Measurements from ENCODE around the gene INSL3. TPM values are rescaled to one million over a fixed set of nuclear protein-coding genes. Genes with fewer than 3 reads are reported as not detected.

INSL3 gene
- total and polyA plus RNA-seq, 2 of the 13 experiments (the other 11 are each of a cell fraction or from before 2014, with no cell fraction given), result 0.30 TPM; not detected in 1

GRCh38 chr19:17859533-17860330 lies 38.4 kb upstream of the INSL3 start, which contains the start of gene RPL18A (continued):
- TF ChIP-seq GPN1 (CRISPR knock-in tag; IDR thresholded peaks at IDR 0.05; ENCODE audit: borderline replicate concordance) (no peak), TFDP2 (CRISPR knock-in tag; IDR thresholded peaks at IDR 0.05) (peak; percentile 47; the same call in 1 of the 2 replicates), MZF1 (CRISPR knock-in tag; IDR thresholded peaks at IDR 0.05; ENCODE audit: borderline replicate concordance) (no peak), HOMEZ (CRISPR knock-in tag; IDR thresholded peaks at IDR 0.05; ENCODE audit: low read depth) (no peak), ZNF230 (CRISPR knock-in tag; IDR thresholded peaks at IDR 0.05) (no peak), ZNF530 (CRISPR knock-in tag; IDR thresholded peaks at IDR 0.05; ENCODE audit: low read depth) (no peak), ERF (CRISPR knock-in tag; IDR thresholded peaks at IDR 0.05) (no peak; the same call in 1 of the 2 replicates), BRD4 (CRISPR knock-in tag; IDR thresholded peaks at IDR 0.05) (no peak; the same call in 1 of the 2 replicates), ZBTB1 (CRISPR knock-in tag; IDR thresholded peaks at IDR 0.05; ENCODE audit: borderline replicate concordance) (no peak), POLR2AphosphoS2 (IDR thresholded peaks at IDR 0.05; ENCODE audit: low read depth, low read length) (peak; percentile 84), SP4 (CRISPR knock-in tag; IDR thresholded peaks at IDR 0.05) (peak; percentile 89), ZNF460 (CRISPR knock-in tag; IDR thresholded peaks at IDR 0.05; ENCODE audit: borderline replicate concordance) (no peak), FOXP4 (CRISPR knock-in tag; IDR thresholded peaks at IDR 0.05) (no peak), ZNF678 (CRISPR knock-in tag; IDR thresholded peaks at IDR 0.05) (no peak), ZNF766 (CRISPR knock-in tag; IDR thresholded peaks at IDR 0.05; ENCODE audit: borderline replicate concordance) (peak; percentile 90), TOE1 (CRISPR knock-in tag; IDR thresholded peaks at IDR 0.05) (no peak), ATF7-NPFF (CRISPR knock-in tag; IDR thresholded peaks at IDR 0.05; ENCODE audit: low read depth) (no peak), ZNF543 (CRISPR knock-in tag; IDR thresholded peaks at IDR 0.05) (no peak; the same call in 1 of the 2 replicates), ZSCAN30 (CRISPR knock-in tag; IDR thresholded peaks at IDR 0.05) (no peak)
- TF ChIP-seq, protein P1, sequence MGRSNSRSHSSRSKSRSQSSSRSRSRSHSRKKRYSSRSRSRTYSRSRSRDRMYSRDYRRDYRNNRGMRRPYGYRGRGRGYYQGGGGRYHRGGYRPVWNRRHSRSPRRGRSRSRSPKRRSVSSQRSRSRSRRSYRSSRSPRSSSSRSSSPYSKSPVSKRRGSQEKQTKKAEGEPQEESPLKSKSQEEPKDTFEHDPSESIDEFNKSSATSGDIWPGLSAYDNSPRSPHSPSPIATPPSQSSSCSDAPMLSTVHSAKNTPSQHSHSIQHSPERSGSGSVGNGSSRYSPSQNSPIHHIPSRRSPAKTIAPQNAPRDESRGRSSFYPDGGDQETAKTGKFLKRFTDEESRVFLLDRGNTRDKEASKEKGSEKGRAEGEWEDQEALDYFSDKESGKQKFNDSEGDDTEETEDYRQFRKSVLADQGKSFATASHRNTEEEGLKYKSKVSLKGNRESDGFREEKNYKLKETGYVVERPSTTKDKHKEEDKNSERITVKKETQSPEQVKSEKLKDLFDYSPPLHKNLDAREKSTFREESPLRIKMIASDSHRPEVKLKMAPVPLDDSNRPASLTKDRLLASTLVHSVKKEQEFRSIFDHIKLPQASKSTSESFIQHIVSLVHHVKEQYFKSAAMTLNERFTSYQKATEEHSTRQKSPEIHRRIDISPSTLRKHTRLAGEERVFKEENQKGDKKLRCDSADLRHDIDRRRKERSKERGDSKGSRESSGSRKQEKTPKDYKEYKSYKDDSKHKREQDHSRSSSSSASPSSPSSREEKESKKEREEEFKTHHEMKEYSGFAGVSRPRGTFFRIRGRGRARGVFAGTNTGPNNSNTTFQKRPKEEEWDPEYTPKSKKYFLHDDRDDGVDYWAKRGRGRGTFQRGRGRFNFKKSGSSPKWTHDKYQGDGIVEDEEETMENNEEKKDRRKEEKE (IDR thresholded peaks at IDR 0.05), result no peak
- TF ChIP-seq, protein P2, sequence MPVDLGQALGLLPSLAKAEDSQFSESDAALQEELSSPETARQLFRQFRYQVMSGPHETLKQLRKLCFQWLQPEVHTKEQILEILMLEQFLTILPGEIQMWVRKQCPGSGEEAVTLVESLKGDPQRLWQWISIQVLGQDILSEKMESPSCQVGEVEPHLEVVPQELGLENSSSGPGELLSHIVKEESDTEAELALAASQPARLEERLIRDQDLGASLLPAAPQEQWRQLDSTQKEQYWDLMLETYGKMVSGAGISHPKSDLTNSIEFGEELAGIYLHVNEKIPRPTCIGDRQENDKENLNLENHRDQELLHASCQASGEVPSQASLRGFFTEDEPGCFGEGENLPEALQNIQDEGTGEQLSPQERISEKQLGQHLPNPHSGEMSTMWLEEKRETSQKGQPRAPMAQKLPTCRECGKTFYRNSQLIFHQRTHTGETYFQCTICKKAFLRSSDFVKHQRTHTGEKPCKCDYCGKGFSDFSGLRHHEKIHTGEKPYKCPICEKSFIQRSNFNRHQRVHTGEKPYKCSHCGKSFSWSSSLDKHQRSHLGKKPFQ (CRISPR knock-in tag; IDR thresholded peaks at IDR 0.05; ENCODE audit: insufficient replicate concordance), result peak; percentile 90
